Thyroid gland (tissue), 4 donors: Measurements from ENCODE around the gene LRRFIP1.

Experiments used
- CTCF ChIP-seq, 6 experiments: fragments of 200-600 bp in 3 of 6; fragments of 450-650 bp in 3 of 6; sonication (generic) in 3 of 6; IDR thresholded peaks; one replicate each; pipeline ENCODE4 v1.5.1; 2016 to 2019; ENCODE audit warnings: antibody characterized with exemption in 6 of 6, mild to moderate bottlenecking in 2 of 6, inconsistent platforms in 1 of 6, moderate library complexity in 1 of 6
- POLR2A ChIP-seq, 2 donors: fragments of 450-650 bp; IDR thresholded peaks; one replicate each; pipeline ENCODE4 v1.6.1; 2017; ENCODE audit warnings: antibody characterized with exemption in 2 of 2, mild to moderate bottlenecking in 2 of 2, moderate library complexity in 1 of 2

- TF ChIP-seq CTCF (IDR thresholded peaks at IDR 0.05) (no peak), POLR2A (IDR thresholded peaks at IDR 0.05) (no peak)
Observed at GRCh38 chr2:237616734-237617586, 10.4 kb upstream of the LRRFIP1 start.
